A549 treated with AZD9567 at 1 μM for 4 hours (cell line): ENCODE measurements around the gene STATH. TPM values are rescaled to one million over a fixed set of nuclear protein-coding genes. Genes with fewer than 3 reads are reported as not detected.

Experiments used
- total RNA-seq: library from RNA; stranded (reverse); fragments of 200-300 nt; extraction: Qiagen RNA extraction; gene quantifications from 5 replicates; pipeline ENCODE4 v1.2.3, GENCODE V29; 2022; ENCODE audit not compliant: insufficient read depth

Gene STATH, protein sequence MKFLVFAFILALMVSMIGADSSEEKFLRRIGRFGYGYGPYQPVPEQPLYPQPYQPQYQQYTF
- not detected in 5 replicates for total RNA-seq

GRCh38 chr4:69995526-69996016 lies at the start of gene STATH:
Gene STATH (plus strand): TSS chr4:69995966. CDS start chr4:69998438, 2,472 bp downstream.

GRCh38 chr4:69965628-69966027 lies 30.1 kb upstream of the STATH start, which contains the start of gene CSN2:
Gene CSN2 (minus strand): TSS chr4:69965728. CDS start chr4:69960995, 4,733 bp downstream.

GRCh38 chr4:70028159-70028558 lies 32.4 kb downstream of the STATH start, which contains the start of gene HTN3:
Gene HTN3 (plus strand): TSS chr4:70028459. CDS start chr4:70030741, 2,282 bp downstream.

DNA sequence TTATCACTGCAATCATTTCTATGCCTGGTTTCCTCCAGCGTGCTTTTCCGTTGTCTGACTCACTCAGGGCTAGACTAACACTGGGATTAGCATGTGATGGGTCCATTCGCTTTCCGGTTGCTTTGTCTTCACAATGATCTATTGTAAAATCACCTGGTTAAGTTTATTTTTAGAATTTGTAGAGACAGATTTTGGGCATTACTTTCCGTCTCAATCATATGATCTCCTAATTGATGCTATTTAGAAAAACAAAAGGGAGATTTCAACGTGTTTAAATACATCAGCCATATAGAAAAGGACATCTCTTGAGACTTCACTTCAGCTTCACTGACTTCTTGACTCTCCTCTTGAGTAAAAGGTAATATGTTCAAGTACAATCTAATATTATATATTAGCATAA lies 54.4 kb downstream of the STATH start, which contains the start of gene HTN1:
Gene HTN1 (plus strand): TSS at position 301 of the 400 bp plus-strand sequence. CDS start 2,639 bp downstream, outside the sequence.

Other genes starting within 250 kb of the STATH start
- 0.01 to 0.04 TPM in 2 of 5 replicates, not detected in the others for gene SULT1B1, start 235.3 kb upstream of the STATH start, total RNA-seq
- gene SULT1E1, start 135.8 kb upstream of the STATH start, total RNA-seq = not detected in 5 replicates
- gene CSN1S1, start 64.9 kb upstream of the STATH start, total RNA-seq = not detected in 5 replicates
- gene CSN2, start 30.2 kb upstream of the STATH start, total RNA-seq = not detected in 5 replicates
- not detected in 5 replicates for gene HTN3, start 32.5 kb downstream of the STATH start, total RNA-seq
- gene HTN1, start 54.5 kb downstream of the STATH start, total RNA-seq = not detected in 5 replicates
- gene PRR27, start 158.3 kb downstream of the STATH start, total RNA-seq = not detected in 5 replicates
- gene ODAM, start 199.8 kb downstream of the STATH start, total RNA-seq = not detected in 5 replicates
- not detected in 5 replicates for gene FDCSP, start 230.2 kb downstream of the STATH start, total RNA-seq
- gene CSN3, start 246.6 kb downstream of the STATH start, total RNA-seq = not detected in 5 replicates